Measurements from ENCODE around the gene M1AP.
"Not testable (repeated sequence)": the region's sequence is repeated elsewhere in the genome, so short reads cannot be mapped to it uniquely, and the experiment has no call there.

Gene M1AP

GRCh38 chr2:74653589-74653984, 5.5 kb upstream of the M1AP start:
- no peak for DNase-seq (ENCODE audit: low read depth)

- DNase-seq (ENCODE audit: low read depth), result no peak
These were observed 1.2 kb downstream of the M1AP start for GRCh38 chr2:74646834-74647482.

GRCh38 chr2:74646201-74646600, 1.9 kb downstream of the M1AP start:
- DNase-seq (ENCODE audit: low read depth), result no peak

GRCh38 chr2:74645344-74645743, 2.8 kb downstream of the M1AP start:
- no peak for DNase-seq (ENCODE audit: low read depth)

GRCh38 chr2:74639550-74639949, 8.6 kb downstream of the M1AP start:
- DNase-seq (ENCODE audit: low read depth), result no peak

- no peak for DNase-seq (ENCODE audit: low read depth)
These were observed 15.2 kb downstream of the M1AP start for GRCh38 chr2:74632939-74633312.

- no peak for DNase-seq (ENCODE audit: low read depth)
These were observed 15.8 kb downstream of the M1AP start for GRCh38 chr2:74632209-74632938.

- not testable (repeated sequence) for DNase-seq (ENCODE audit: low read depth)
These were observed 17.7 kb downstream of the M1AP start for GRCh38 chr2:74630454-74630853.

- DNase-seq (ENCODE audit: low read depth), result no peak
These were observed 19.5 kb downstream of the M1AP start for GRCh38 chr2:74628538-74629105.

- DNase-seq (ENCODE audit: low read depth), result no peak
These were observed 22.3 kb downstream of the M1AP start for GRCh38 chr2:74625658-74626425.

- no peak for DNase-seq (ENCODE audit: low read depth)
These were observed 27.5 kb downstream of the M1AP start for GRCh38 chr2:74620671-74621070.

- no peak for DNase-seq (ENCODE audit: low read depth)
These were observed 28.4 kb downstream of the M1AP start for GRCh38 chr2:74619651-74620297.

- DNase-seq (ENCODE audit: low read depth), result no peak
These were observed 29.6 kb downstream of the M1AP start for GRCh38 chr2:74618410-74619083.

GRCh38 chr2:74617122-74617521, 31.0 kb downstream of the M1AP start:
- no peak for DNase-seq (ENCODE audit: low read depth)

GRCh38 chr2:74606927-74607326, 41.2 kb downstream of the M1AP start:
- no peak for DNase-seq (ENCODE audit: low read depth)

GRCh38 chr2:74603282-74604000, 44.7 kb downstream of the M1AP start:
- DNase-seq (ENCODE audit: low read depth), result no peak

GRCh38 chr2:74602586-74603281, 45.4 kb downstream of the M1AP start:
- DNase-seq (ENCODE audit: low read depth), result no peak

- no peak for DNase-seq (ENCODE audit: low read depth)
These were observed 48.5 kb downstream of the M1AP start for GRCh38 chr2:74599676-74600075.

GRCh38 chr2:74597410-74597809, 50.7 kb downstream of the M1AP start:
- DNase-seq (ENCODE audit: low read depth), result no peak

GRCh38 chr2:74596584-74596983, 51.5 kb downstream of the M1AP start:
- no peak for DNase-seq (ENCODE audit: low read depth)
